Measurements from ENCODE around the gene TRIO. TPM values are rescaled to one million over a fixed set of nuclear protein-coding genes. Genes with fewer than 3 reads are reported as not detected.

The TRIO gene
- total and polyA plus RNA-seq, 10 of the 15 experiments (the other 5 are each of a cell fraction or from before 2014, with no cell fraction given) = 5.1 to 96.4 (median 44.6) TPM

GRCh38 chr5:14407746-14408175 lies 264.6 kb downstream of the TRIO start (continued):
- TF ChIP-seq ZBTB11 (CRISPR knock-in tag; IDR thresholded peaks at IDR 0.05) = no peak

- ATAC-seq (peak; percentile 43; the same call in 2 of the 3 replicates), FAIRE-seq (no peak), DNase-seq (ENCODE audit: low read depth, low spot score) (no peak)
- 87% methylated on average over 14 of the region's 14 CpGs for whole genome bisulfite sequencing (ENCODE audit: insufficient coverage, insufficient replicate concordance, low lambda C conversion rate, missing lambda C conversion rate)
- Histone ChIP-seq H3K4me1 (ENCODE audit: control insufficient read depth, insufficient read depth, low read length) (peaks cover 6% of the 10 kb centered on the region; the same call in 1 of the 2 replicates), H2AFZ (ENCODE audit: control insufficient read depth, low read depth, low read length) (no peak overlapping the region), H3K9me3 (replicated peaks; ENCODE audit: control insufficient read depth, insufficient read depth, low read length) (no peaks in the 10 kb centered on the region), H3K79me2 (ENCODE audit: control insufficient read depth, insufficient read depth, low read length) (no peaks in the 10 kb centered on the region), H4K20me1 (ENCODE audit: control insufficient read depth, insufficient read depth) (no peaks in the 10 kb centered on the region), H3K36me3 (ENCODE audit: control insufficient read depth in 2 of 2, insufficient read depth in 2 of 2, low read length in 1 of 2) (peaks cover 14 to 33% of the 10 kb centered on the region in 2 experiments), H3K4me3 (no peak overlapping the region), H3K9ac (ENCODE audit: control insufficient read depth, insufficient read depth, low read length) (no peak overlapping the region), H3K4me2 (ENCODE audit: control insufficient read depth, insufficient read depth) (no peak overlapping the region), H3K27ac (ENCODE audit: control insufficient read depth, insufficient read depth) (peak overlapping the region; percentile 48; the same call in 1 of the 2 replicates), H3K27me3 (replicated peaks in 1 of 2; ENCODE audit: control insufficient read depth in 2 of 2, insufficient read depth in 2 of 2, low read length in 1 of 2) (no peaks in the 10 kb centered on the region)
- intact Hi-C loops (cut with micrococcal nuclease; ENCODE audit: unreplicated experiment) (no loop called here), in situ Hi-C loops (cut with MboI) (no loop called here)
- ChIA-PET CTCF (interaction anchor here (0.6 to 1.9 kb wide), 2 partner anchors 10 to 57 kb away, joined by 3 to 6 read pairs; no protein-coding TSS in a partner anchor), SMC1A (ENCODE audit: uncharacterized antibody, unreplicated experiment) (interaction anchor here (1.0 to 1.2 kb wide), 3 partner anchors 11 to 48 kb away, joined by 3 read pairs; no protein-coding TSS in a partner anchor), RAD21 (ENCODE audit: unreplicated experiment) (interaction anchor here (0.9 kb wide), 1 partner anchor 239 kb away, joined by 3 read pairs; no protein-coding TSS in a partner anchor), POLR2A (no interaction called here)
- no TSS peak for BruUV-seq (replicated peaks)
- no peak for TF ChIP-seq RB1 (IDR thresholded peaks at IDR 0.05; ENCODE audit: borderline replicate concordance)
- TF ChIP-seq ZNF274 (IDR thresholded peaks at IDR 0.05; ENCODE audit: insufficient read depth, insufficient read length) = no peak
- TF ChIP-seq SMARCA5 (IDR thresholded peaks at IDR 0.05) = no peak
- TF ChIP-seq CREM (IDR thresholded peaks at IDR 0.05; ENCODE audit: low read depth) = no peak
- no peak for TF ChIP-seq BRCA1 (IDR thresholded peaks at IDR 0.05; ENCODE audit: low read depth, low read length)
- TF ChIP-seq KAT2A (conservative IDR thresholded peaks at IDR 0.05; ENCODE audit: control insufficient read depth, low read depth, low read length) = no peak
- no peak for TF ChIP-seq CBX3 (IDR thresholded peaks at IDR 0.05; ENCODE audit: borderline replicate concordance, low read depth)
- TF ChIP-seq SIN3A (IDR thresholded peaks at IDR 0.05; ENCODE audit: low read depth, low read length) = no peak
- TF ChIP-seq HDAC6 (IDR thresholded peaks at IDR 0.05; ENCODE audit: unreplicated experiment) = no peak
- TF ChIP-seq JUND (IDR thresholded peaks at IDR 0.05; ENCODE audit: low read depth, low read length) = no peak
- no peak for TF ChIP-seq CEBPZ (IDR thresholded peaks at IDR 0.05; ENCODE audit: low read depth, low read length)
- no peak for TF ChIP-seq ZNF24 (IDR thresholded peaks at IDR 0.05)
- no peak for TF ChIP-seq ASH2L (IDR thresholded peaks at IDR 0.05; ENCODE audit: borderline replicate concordance, low read depth)
Observed at GRCh38 chr5:14408969-14409586, 265.9 kb downstream of the TRIO start.
